Calu3 (cell line): ENCODE results near the gene METRN. TPM values are rescaled to one million over a fixed set of nuclear protein-coding genes. Genes with fewer than 3 reads are reported as not detected.
A peak's percentile ranks its signal among the peaks of the same experiment; 100 is the strongest.

ENCODE experiments used
- BruUV-seq: library from RNA; stranded (reverse); fragments of 400-500 nt; replicated peaks from 2 replicates; lab custom pipeline; 2021; lab: Mats Ljungman, UMichigan
- CTCF ChIA-PET: fragments of 300-600 bp; sonication (Branson Sonifier 250); formaldehyde crosslinking; loops from one replicate; lab custom pipeline; 2022; ENCODE audit warnings: antibody characterized with exemption; lab: Charles Lee
- DNase-seq: peaks from one replicate; pipeline ENCODE4 v3.0.0; 2022
- H3K27ac Mint-ChIP-seq: one replicate; pipeline ENCODE4 v1.8.0; 2022; ENCODE audit warnings: mixed read lengths; ENCODE audit not compliant: unreplicated experiment
- H3K27me3 Mint-ChIP-seq: one replicate; pipeline ENCODE4 v1.8.0; 2022; ENCODE audit warnings: mixed read lengths; ENCODE audit not compliant: unreplicated experiment
- H3K36me3 Mint-ChIP-seq: one replicate; pipeline ENCODE4 v1.8.0; 2022; ENCODE audit warnings: mild to moderate bottlenecking, moderate library complexity, mixed read lengths; ENCODE audit not compliant: insufficient read depth, unreplicated experiment
- H3K4me1 Mint-ChIP-seq: one replicate; pipeline ENCODE4 v1.8.0; 2022; ENCODE audit warnings: mild to moderate bottlenecking, low read depth, mixed read lengths; ENCODE audit not compliant: unreplicated experiment
- H3K4me3 Mint-ChIP-seq: one replicate; pipeline ENCODE4 v1.8.0; 2022; ENCODE audit warnings: mild to moderate bottlenecking, low read depth, moderate library complexity, mixed read lengths; ENCODE audit not compliant: unreplicated experiment
- H3K9me3 Mint-ChIP-seq: one replicate; pipeline ENCODE4 v1.8.0; 2022; ENCODE audit warnings: low read depth, mixed read lengths; ENCODE audit not compliant: unreplicated experiment
- intact Hi-C: fragments of 100-400 bp; cut with micrococcal nuclease; formaldehyde crosslinking; loops from one replicate; pipeline ENCODE4 v1.10.0; 2022; ENCODE audit not compliant: unreplicated experiment
- total RNA-seq: library from RNA; stranded (reverse); gene quantifications from 2 replicates; pipeline ENCODE4 v1.2.3, GENCODE V29; 2022
- TF ChIP-seq, protein P1 (sequence below): fragments of 200-600 bp; IDR thresholded peaks from one replicate; pipeline ENCODE4 v1.8.0; 2022; ENCODE audit warnings: antibody characterized with exemption; ENCODE audit not compliant: unreplicated experiment

METRN gene
- total RNA-seq, 1 experiment from 2014 or later: 51.7 TPM

DNA sequence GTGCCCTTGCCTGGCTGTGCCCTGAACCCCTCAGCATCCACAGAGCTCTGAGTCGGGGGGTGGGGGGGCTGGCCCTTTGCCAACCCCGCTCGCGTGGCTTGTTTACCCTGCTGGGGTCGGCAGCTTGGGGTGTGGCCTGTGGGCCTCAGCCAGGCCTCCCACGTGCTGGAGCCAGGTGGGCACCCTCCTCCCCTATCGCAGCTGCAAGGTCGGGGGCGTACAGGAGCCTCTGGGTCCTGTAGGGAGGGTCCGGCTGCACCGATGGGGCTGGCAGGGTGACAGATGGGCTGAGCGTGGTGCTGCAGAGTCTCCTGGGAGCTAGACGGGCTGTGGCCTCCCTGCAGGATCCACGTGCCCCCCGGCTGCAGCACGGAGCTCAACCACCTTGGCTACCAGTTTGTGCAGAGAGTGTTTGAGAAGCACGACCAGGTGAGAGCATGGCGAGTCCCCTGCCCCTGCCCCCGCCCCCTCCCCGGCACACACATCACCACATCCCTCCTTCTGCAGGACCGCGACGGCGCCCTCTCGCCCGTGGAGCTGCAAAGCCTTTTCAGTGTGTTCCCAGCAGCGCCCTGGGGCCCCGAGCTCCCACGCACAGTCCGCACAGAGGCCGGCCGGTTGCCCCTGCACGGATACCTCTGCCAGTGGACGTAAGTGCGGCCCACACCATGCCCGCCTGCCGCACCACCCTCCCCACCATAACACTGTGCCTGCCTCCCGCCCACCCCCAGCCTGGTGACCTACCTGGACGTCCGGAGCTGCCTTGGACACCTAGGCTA lies 43.4 kb upstream of the METRN start:
- CTCF ChIA-PET: no interaction called here
- Mint-ChIP-seq H3K4me1 (peaks cover under 1% of the 10 kb centered on the region), H3K4me3 (no peak overlapping the region), H3K36me3 (peaks cover 68% of the 10 kb centered on the region), H3K9me3 (no peaks in the 10 kb centered on the region), H3K27ac (no peak overlapping the region), H3K27me3 (no peaks in the 10 kb centered on the region)
- no peak for DNase-seq
- no TSS peak for BruUV-seq
- TF ChIP-seq, protein P1, sequence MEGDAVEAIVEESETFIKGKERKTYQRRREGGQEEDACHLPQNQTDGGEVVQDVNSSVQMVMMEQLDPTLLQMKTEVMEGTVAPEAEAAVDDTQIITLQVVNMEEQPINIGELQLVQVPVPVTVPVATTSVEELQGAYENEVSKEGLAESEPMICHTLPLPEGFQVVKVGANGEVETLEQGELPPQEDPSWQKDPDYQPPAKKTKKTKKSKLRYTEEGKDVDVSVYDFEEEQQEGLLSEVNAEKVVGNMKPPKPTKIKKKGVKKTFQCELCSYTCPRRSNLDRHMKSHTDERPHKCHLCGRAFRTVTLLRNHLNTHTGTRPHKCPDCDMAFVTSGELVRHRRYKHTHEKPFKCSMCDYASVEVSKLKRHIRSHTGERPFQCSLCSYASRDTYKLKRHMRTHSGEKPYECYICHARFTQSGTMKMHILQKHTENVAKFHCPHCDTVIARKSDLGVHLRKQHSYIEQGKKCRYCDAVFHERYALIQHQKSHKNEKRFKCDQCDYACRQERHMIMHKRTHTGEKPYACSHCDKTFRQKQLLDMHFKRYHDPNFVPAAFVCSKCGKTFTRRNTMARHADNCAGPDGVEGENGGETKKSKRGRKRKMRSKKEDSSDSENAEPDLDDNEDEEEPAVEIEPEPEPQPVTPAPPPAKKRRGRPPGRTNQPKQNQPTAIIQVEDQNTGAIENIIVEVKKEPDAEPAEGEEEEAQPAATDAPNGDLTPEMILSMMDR: no peak
- intact Hi-C loops: no loop called here

DNA sequence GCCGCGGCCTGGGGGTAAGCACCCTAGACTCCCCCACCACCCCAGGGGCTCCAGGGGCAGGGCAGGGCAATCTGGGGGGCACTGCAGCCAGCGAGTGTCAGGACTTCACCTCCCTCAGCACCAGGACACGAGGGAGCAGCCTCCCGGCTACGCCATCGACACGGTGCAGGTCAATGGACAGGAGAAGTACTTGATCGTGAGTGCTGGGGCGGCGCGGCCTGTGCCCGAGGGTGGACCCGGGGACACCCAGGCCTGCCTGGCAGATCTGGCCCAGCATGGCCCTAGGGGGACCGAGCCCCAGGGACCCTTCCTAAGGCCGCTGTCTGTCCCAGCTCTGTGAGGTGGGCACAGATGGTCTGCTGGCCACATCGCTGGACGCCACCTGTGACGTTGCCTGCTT lies 42.5 kb upstream of the METRN start:
- no peak overlapping the region for H3K27ac Mint-ChIP-seq
- CTCF ChIA-PET: no interaction called here
- TF ChIP-seq, protein P1: no peak
- no peak overlapping the region for H3K4me3 Mint-ChIP-seq
- no peak for DNase-seq
- H3K9me3 Mint-ChIP-seq: no peaks in the 10 kb centered on the region
- H3K27me3 Mint-ChIP-seq: no peaks in the 10 kb centered on the region
- H3K36me3 Mint-ChIP-seq: peaks cover 76% of the 10 kb centered on the region
- intact Hi-C loops: no loop called here
- no TSS peak for BruUV-seq
- H3K4me1 Mint-ChIP-seq: peaks cover 6% of the 10 kb centered on the region

DNA sequence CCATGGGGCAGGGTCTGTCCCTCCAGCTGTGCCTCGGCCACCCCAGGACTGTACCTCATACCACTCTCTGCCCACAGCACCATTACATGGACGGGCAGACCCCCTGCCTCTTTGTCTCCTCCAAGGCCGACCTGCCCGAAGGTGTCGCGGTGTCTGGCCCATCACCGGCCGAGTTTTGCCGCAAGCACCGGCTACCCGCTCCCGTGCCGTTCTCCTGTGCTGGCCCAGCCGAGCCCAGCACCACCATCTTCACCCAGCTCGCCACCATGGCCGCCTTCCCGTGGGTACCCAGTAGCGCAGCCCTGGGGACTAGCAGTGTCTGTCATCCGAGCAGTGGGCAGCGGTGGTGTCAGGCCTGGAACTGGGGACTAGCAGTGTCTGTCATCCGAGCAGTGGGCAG lies 42.1 kb upstream of the METRN start:
- H3K36me3 Mint-ChIP-seq: peaks cover 73% of the 10 kb centered on the region
- H3K27me3 Mint-ChIP-seq: no peaks in the 10 kb centered on the region
- H3K27ac Mint-ChIP-seq: no peak overlapping the region
- intact Hi-C loops: no loop called here
- TF ChIP-seq, protein P1: no peak
- no peak overlapping the region for H3K4me3 Mint-ChIP-seq
- peaks cover 6% of the 10 kb centered on the region for H3K4me1 Mint-ChIP-seq
- no TSS peak for BruUV-seq
- DNase-seq: no peak
- no peaks in the 10 kb centered on the region for H3K9me3 Mint-ChIP-seq
- CTCF ChIA-PET: no interaction called here

DNA sequence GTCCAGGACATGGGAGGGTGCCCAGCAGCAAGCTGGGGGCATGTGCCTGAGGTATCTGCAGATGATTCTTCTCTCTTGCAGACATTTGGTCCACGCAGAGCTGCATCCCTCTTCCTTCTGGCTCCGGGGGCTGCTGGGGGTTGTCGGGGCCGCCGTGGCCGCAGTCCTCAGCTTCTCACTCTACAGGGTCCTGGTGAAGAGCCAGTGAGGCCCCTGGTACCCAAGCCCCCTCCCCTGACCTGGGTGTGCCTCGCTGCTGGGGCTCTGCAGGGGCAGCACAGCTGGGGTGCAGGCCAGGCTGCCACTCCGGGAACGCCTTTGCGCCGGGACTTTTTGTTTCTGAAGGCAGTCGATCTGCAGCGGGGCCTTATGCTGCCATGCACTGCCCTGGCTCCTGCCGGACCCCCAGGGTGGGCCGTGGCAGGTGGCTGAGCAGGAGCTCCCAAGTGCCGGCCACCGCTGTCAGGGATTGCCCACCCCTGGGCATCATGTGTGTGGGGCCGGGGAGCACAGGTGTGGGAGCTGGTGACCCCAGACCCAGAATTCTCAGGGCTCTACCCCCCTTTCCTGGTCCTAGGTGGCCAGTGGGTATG lies 41.4 kb upstream of the METRN start:
- CTCF ChIA-PET: no interaction called here
- TF ChIP-seq, protein P1: no peak
- TSS peak; percentile 26 for BruUV-seq
- Mint-ChIP-seq H3K9me3 (no peaks in the 10 kb centered on the region), H3K27ac (no peak overlapping the region), H3K36me3 (peaks cover 67% of the 10 kb centered on the region), H3K4me3 (no peak overlapping the region), H3K27me3 (no peaks in the 10 kb centered on the region), H3K4me1 (peaks cover 6% of the 10 kb centered on the region)
- intact Hi-C loops: no loop called here
- no peak for DNase-seq
